Activated T-cell treated with anti-CD3 and anti-CD28 coated beads for 24 hours (primary cell): ENCODE measurements around the gene FECH.
"Not testable (repeated sequence)": the region's sequence is repeated elsewhere in the genome, so short reads cannot be mapped to it uniquely, and the experiment has no call there.

Source experiments
- DNase-seq: peaks from one replicate; pipeline ENCODE4 v3.0.0-alpha.2; 2020; ENCODE audit warnings: low read depth

Gene FECH

DNA sequence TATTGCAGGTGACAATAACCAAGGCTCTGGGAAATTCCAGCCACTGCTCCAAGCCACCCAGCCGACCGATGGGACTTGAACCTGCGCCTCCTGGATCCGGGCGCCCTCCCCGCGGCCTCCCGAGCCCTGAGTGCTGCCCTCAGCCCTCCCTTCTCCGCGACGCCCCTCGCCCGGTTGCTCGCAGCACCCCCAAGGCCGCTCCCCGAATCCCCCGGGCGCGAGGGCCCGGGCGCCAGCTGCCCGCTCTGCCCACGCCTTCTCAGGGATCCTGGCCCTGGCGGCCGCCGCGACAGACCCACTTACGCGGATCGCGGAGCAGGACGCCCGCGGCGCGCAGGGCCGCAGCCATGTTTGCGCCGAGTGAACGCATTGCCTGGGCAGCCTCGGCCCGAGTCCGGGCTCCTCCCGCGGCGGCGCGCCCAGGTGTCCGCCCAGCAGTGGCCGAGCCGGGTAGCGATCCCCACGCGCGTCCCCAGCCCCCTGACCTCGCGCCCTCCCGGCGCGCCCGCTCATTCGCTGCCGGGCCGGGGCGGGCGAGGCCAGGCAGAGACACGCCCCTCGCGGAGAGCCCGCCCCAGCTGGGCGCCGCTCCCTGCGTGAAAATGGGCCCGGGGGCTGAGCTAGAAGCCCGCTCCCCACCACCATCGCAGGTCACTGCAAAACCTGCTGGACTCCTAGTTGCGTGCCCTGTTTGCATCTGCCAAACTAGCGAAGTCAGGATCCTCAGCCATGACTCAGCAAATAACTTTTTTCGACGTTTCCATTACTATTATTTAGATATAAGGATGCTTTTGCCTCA, at the start of gene FECH:
TSS of gene FECH (minus strand) at position 452 of the 799 bp plus-strand sequence. CDS start at position 370, 82 bp downstream.
- peak; percentile 53 for DNase-seq

GRCh38 chr18:57635003-57635822, 48.7 kb upstream of the FECH start:
- DNase-seq, result no peak

- DNase-seq, result no peak
These were observed 45.2 kb upstream of the FECH start for GRCh38 chr18:57631697-57632096.

DNA sequence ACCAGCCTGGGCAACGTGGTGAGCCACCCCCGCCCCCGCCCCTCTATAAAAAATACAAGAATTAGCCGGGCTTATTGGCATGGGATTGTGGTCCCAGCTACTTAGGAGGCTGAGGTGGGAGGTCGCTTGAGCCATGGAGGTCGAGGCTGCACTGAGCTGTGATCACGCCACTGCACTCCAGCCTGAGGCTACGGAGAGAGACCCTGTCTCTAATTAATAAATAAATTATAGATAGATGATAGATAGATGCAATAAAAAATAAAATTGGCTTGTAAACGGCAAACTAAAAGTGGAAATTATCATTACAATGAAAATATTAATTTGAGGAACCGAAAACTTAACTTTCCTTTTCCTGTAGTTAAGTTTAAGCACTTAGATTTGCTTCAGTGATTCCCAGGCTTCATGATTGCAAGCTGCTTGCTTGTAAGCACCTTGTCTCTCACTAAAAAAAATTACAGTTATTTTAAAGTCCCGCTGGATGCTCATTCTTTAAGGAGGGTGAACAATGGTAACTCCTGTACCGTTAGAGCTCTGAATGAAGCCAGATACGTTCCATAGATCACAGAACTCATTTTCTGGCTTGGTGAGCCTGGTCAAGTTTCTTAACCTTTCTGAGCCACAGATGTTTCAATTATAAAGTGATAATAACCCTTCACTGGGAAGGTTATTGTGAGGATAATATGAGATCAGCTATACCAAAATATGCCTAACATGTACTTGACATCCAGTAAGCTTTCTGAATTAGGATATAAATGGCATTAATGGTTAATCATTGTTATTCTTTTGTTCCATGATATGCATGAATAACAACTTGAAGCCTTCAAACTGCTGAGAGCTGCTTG, 44.5 kb upstream of the FECH start:
- no peak for DNase-seq

GRCh38 chr18:57630002-57630753, 43.7 kb upstream of the FECH start:
- DNase-seq, result peak; percentile 91

DNA sequence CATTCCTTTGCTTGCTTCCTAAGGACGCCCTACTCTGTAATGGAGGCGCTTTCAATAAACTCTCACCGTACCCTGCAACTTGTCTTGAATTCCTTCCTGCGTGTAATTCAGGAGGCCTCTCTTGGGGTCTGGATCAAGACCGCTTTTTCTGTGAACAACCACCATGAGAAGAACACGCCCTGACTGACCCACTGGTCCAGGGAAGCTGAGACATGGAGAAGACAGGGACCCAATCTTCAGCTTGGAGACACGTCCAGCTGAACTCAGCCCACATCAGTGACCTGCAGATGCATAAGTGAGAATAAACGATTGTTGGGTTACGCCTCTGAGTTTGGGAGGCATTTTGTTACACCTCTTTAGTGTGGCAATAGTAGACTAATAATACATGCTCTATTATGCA, 42.9 kb upstream of the FECH start:
- DNase-seq, result no peak

- no peak for DNase-seq
These were observed 41.0 kb upstream of the FECH start for GRCh38 chr18:57627488-57627887.

- no peak for DNase-seq
These were observed 38.5 kb upstream of the FECH start for GRCh38 chr18:57624988-57625387.

DNA sequence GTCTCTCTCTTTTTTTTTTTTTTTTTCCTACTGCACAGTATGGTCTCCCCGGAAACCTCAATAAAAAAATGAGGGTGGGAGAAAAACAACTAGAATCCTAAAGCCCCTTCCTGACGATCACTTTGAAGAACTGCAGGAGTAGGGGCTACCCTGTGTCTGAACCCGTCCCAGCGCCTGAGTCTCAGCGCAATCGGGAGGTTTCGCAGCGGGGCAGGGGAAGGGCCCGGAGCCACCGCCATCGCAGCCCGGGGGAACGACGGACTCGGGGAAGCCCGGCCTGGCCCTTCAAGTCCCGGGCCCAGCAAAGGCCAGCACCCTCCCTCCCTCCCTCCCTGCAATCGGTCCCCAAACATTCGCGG, 34.7 kb upstream of the FECH start:
- no peak for DNase-seq

DNA sequence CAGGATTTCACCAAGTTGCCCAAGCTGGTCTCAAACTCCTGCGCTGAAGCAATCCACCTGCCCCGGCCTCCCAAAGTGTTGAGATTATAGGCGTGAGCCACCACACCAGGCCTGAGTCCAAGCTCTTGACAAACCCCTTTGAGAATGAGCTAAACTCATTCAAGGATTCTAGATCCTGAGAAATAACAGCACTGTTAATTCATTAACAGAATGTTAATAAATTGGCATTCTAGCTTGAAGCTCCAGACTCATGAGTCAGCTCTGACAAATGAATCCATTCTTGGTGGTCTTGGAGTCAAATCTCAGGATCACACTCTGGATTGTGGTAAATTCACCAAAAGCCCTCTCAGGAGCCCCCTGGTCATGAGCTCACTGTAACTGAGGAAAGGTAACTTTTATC, 33.4 kb upstream of the FECH start:
- DNase-seq, result no peak

GRCh38 chr18:57618910-57619309, 32.4 kb upstream of the FECH start:
- no peak for DNase-seq

DNA sequence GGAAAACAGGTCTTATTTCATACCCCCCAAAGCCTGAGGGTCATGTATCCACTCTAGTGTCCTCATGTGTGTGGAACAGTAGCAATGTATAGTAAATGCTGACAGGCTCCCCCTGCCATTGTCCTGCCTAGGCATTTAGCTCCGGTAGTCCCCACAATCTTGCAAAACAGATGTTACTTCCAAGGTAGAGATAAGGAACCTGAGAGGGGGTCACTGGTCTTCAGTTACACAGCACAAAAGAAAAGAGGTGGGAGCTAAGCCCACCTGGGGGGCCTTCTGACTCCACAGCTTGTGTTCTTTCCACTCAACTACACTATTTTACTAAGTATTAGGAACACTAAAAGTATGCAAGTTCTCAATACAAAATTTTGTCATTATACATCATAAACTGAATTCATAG, 17.4 kb upstream of the FECH start:
- no peak for DNase-seq

- DNase-seq, result no peak
These were observed 8.8 kb upstream of the FECH start for GRCh38 chr18:57595347-57595746.

DNA sequence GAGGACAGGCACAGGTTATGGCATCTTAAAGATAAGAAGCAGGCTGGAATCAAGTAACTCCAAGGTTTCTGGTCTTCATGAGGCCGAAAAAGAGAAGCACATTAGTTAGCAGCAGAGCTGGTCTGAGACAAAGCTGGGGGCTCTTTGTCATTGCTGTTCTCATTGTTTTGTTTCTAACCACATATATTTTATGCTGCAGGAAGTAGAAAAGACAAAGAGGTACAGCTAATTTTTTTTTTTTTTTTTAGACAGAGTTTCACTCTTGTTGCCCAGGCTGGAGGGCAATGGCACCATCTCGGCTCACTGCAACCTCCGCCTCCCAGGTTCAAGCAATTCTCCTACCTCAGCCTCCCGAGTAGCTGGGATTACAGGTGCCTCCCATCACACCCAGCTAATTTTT, 6.2 kb upstream of the FECH start:
- DNase-seq, result not testable (repeated sequence)

- no peak for DNase-seq
These were observed 2.7 kb upstream of the FECH start for GRCh38 chr18:57589161-57589560.

GRCh38 chr18:57587098-57587661, 678 bp upstream of the FECH start:
- no peak for DNase-seq

GRCh38 chr18:57585855-57586250, 649 bp downstream of the FECH start:
- DNase-seq, result no peak

- no peak for DNase-seq
These were observed 1.1 kb downstream of the FECH start for GRCh38 chr18:57585421-57585820.

GRCh38 chr18:57584444-57584843, 2.1 kb downstream of the FECH start:
- DNase-seq, result no peak

GRCh38 chr18:57583297-57583835, 3.1 kb downstream of the FECH start:
- no peak for DNase-seq

DNA sequence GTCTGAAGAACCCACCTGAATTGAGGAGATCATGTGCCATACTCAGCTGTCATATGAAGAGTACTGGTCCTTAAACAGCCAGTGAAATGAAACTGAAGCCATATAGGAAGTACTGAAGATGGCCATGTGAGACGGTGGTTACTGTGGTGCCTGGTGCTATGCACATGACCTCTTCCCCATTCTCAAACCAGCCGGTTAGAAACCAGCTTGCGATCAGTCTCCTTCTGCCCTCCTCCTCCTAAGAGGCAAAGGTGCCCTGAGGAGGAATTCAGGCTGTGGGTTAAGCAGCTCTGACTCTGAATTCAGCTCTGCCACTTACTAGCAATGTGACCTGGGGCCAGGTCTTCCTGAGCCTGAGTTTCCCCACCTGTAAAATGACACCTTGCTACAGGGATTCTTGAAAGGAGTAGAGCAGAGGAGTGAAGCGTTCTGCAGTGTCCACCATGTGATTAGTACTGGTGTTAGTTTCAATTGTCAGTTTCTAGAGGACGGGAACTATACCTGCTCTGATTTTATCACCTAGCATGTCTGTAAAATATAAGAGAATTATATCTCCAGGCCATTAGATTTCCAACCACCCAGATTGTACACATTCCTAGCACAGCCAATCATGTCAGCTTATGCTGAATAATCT, 5.1 kb downstream of the FECH start:
- no peak for DNase-seq
